Neuronal stem cell (in vitro differentiated cells): ENCODE results near the gene TMEM87B.
A peak's percentile ranks its signal among the peaks of the same experiment; 100 is the strongest.

ENCODE experiments used
- DNase-seq: peaks from one replicate; pipeline ENCODE4 v3.0.0-alpha.2; 2013; ENCODE audit warnings: low spot score
- H2AFZ ChIP-seq: one replicate; pipeline ENCODE4 v1.6.1; 2013; ENCODE audit warnings: mild to moderate bottlenecking, low read length, inconsistent platforms
- H2AK5ac ChIP-seq: 2 replicates; pipeline ENCODE4 v1.6.1; 2013; ENCODE audit warnings: low read depth, mild to moderate bottlenecking, inconsistent platforms, low read length, moderate library complexity, mixed read lengths
- H2BK120ac ChIP-seq: 2 replicates; pipeline ENCODE4 v1.6.1; 2013; ENCODE audit warnings: low read depth, mild to moderate bottlenecking, inconsistent platforms, low read length, moderate library complexity, mixed read lengths
- H2BK12ac ChIP-seq: one replicate; pipeline ENCODE4 v1.6.1; 2013; ENCODE audit warnings: low read length, inconsistent platforms
- H2BK15ac ChIP-seq: 2 replicates; pipeline ENCODE4 v1.6.1; 2013; ENCODE audit warnings: mild to moderate bottlenecking, low read length, inconsistent platforms, mixed read lengths
- H2BK5ac ChIP-seq: one replicate; pipeline ENCODE4 v1.6.1; 2013; ENCODE audit warnings: inconsistent platforms, mild to moderate bottlenecking, low read length, moderate library complexity
- H3K14ac ChIP-seq: one replicate; pipeline ENCODE4 v1.6.1; 2013; ENCODE audit warnings: low read length, inconsistent platforms
- H3K18ac ChIP-seq: 2 replicates; pipeline ENCODE4 v1.6.1; 2013; ENCODE audit warnings: low read length, inconsistent platforms
- H3K23ac ChIP-seq: 2 replicates; pipeline ENCODE4 v1.6.1; 2013; ENCODE audit warnings: low read depth, mild to moderate bottlenecking, mixed read lengths, low read length, inconsistent platforms; ENCODE audit not compliant: poor library complexity
- H3K27ac ChIP-seq: replicated peaks from 3 replicates; pipeline ENCODE4 v1.5.1; 2013; ENCODE audit warnings: low read length, inconsistent platforms
- H3K27me3 ChIP-seq, 3 experiments: 2 replicates each; pipeline ENCODE4 v1.6.1; 2013; ENCODE audit warnings: low read length in 3 of 3, mild to moderate bottlenecking in 2 of 3, inconsistent platforms in 1 of 3, low read depth in 1 of 3, mixed read lengths in 1 of 3, moderate library complexity in 1 of 3; ENCODE audit not compliant: control insufficient read depth in 3 of 3, insufficient read depth in 3 of 3
- H3K36me3 ChIP-seq, 2 donors: replicated peaks in 1 of 2; 2 replicates each; pipeline ENCODE4 v1.6.1; 2013; ENCODE audit warnings: low read length in 2 of 2; ENCODE audit not compliant: control insufficient read depth in 2 of 2, insufficient read depth in 2 of 2
- H3K4ac ChIP-seq: 2 replicates; pipeline ENCODE4 v1.6.1; 2013; ENCODE audit warnings: inconsistent platforms, mild to moderate bottlenecking, low read length, moderate library complexity
- H3K4me1 ChIP-seq, 2 donors: 1 replicate in 1 of 2; 2 replicates in 1 of 2; pipeline ENCODE4 v1.6.1; 2013; ENCODE audit warnings: low read length in 2 of 2, low read depth in 1 of 2; ENCODE audit not compliant: control insufficient read depth in 2 of 2, insufficient read depth in 1 of 2
- H3K4me2 ChIP-seq: one replicate; pipeline ENCODE4 v1.6.1; 2013; ENCODE audit warnings: mild to moderate bottlenecking, low read length, inconsistent platforms; ENCODE audit not compliant: insufficient read depth, poor library complexity, severe bottlenecking
- H3K4me3 ChIP-seq, 2 donors: 2 replicates each; pipeline ENCODE4 v1.5.1; 2013; ENCODE audit warnings: low read length in 2 of 2, mild to moderate bottlenecking in 2 of 2, inconsistent platforms in 1 of 2, moderate library complexity in 1 of 2
- H3K79me1 ChIP-seq: one replicate; pipeline ENCODE4 v1.6.1; 2013; ENCODE audit warnings: low read depth, mild to moderate bottlenecking, inconsistent platforms, low read length, moderate library complexity
- H3K9ac ChIP-seq: one replicate; pipeline ENCODE4 v1.6.1; 2013; ENCODE audit warnings: mild to moderate bottlenecking, low read depth, low read length, inconsistent platforms; ENCODE audit not compliant: poor library complexity
- H3K9me3 ChIP-seq, 2 donors: replicated peaks in 1 of 2; 2 replicates each; pipeline versions ENCODE3 to v1.6.1; 2013; ENCODE audit warnings: low read length in 2 of 2, mild to moderate bottlenecking in 2 of 2, inconsistent platforms in 1 of 2, low read depth in 1 of 2, mixed read lengths in 1 of 2, moderate library complexity in 1 of 2; ENCODE audit not compliant: control insufficient read depth in 2 of 2, insufficient read depth in 1 of 2
- H4K8ac ChIP-seq: one replicate; pipeline ENCODE4 v1.6.1; 2013; ENCODE audit warnings: low read depth, mild to moderate bottlenecking, inconsistent platforms, low read length, moderate library complexity
- H4K91ac ChIP-seq: one replicate; pipeline ENCODE4 v1.6.1; 2013; ENCODE audit warnings: low read length, low read depth, mild to moderate bottlenecking, inconsistent platforms; ENCODE audit not compliant: poor library complexity
- WGBS, 2 donors: extraction: QIAGEN DNeasy Blood & Tissue Kit; methylation state at CpG; one replicate each; pipeline ENCODE4 v1.1.7; 2013; ENCODE audit warnings: missing lambda C conversion rate in 2 of 2, mixed read lengths in 1 of 2; ENCODE audit not compliant: insufficient read length in 2 of 2, insufficient replicate concordance in 1 of 2; ENCODE audit errors: extremely low coverage in 2 of 2; 5-methylcytosine and 5-hydroxymethylcytosine counted together

TMEM87B gene

GRCh38 chr2:112046231-112046630 lies 8.8 kb upstream of the TMEM87B start:
- no peak overlapping the region for H3K4me3 ChIP-seq

GRCh38 chr2:112047537-112048235 lies 7.4 kb upstream of the TMEM87B start:
- Histone ChIP-seq H3K18ac (no peak overlapping the region), H2BK120ac (no peak overlapping the region), H3K27ac (no peak overlapping the region), H3K27me3 (no peaks in the 10 kb centered on the region), H3K14ac (no peak overlapping the region), H2BK5ac (no peak overlapping the region), H4K91ac (no peak overlapping the region), H2BK15ac (no peak overlapping the region), H3K36me3 (no peaks in the 10 kb centered on the region), H3K4me3 (no peak overlapping the region), H3K23ac (no peak overlapping the region), H4K8ac (no peak overlapping the region), H3K9me3 (peaks cover 0 to 9% of the 10 kb centered on the region in 2 donors), H3K9ac (no peak overlapping the region), H3K4me1 (peaks cover 4 to 5% of the 10 kb centered on the region in 2 donors), H3K79me1 (no peaks in the 10 kb centered on the region), H3K4me2 (no peak overlapping the region), H2AFZ (peak overlapping the region; percentile 16), H2AK5ac (no peak overlapping the region), H2BK12ac (no peak overlapping the region), H3K4ac (no peak overlapping the region)
- no CpG with 5 or more reads among the region's 7 CpGs for WGBS, 2 donors
- no peak for DNase-seq

More at GRCh38 chr2:112046231-112046630, 8.8 kb upstream of the TMEM87B start:
- Histone ChIP-seq H3K4ac (no peak overlapping the region), H2BK5ac (no peak overlapping the region), H3K36me3 (no peaks in the 10 kb centered on the region), H3K4me2 (no peak overlapping the region), H3K9me3 (peaks cover 0 to 9% of the 10 kb centered on the region in 2 donors), H3K18ac (no peak overlapping the region), H2BK12ac (no peak overlapping the region), H2BK120ac (no peak overlapping the region), H3K27ac (no peak overlapping the region), H3K23ac (no peak overlapping the region), H3K14ac (no peak overlapping the region), H2AK5ac (no peak overlapping the region), H2AFZ (no peak overlapping the region), H3K9ac (no peak overlapping the region), H3K4me1 (peaks cover 4 to 5% of the 10 kb centered on the region in 2 donors), H4K91ac (no peak overlapping the region), H3K79me1 (no peaks in the 10 kb centered on the region), H2BK15ac (no peak overlapping the region), H4K8ac (no peak overlapping the region), H3K27me3 (no peaks in the 10 kb centered on the region)
- no peak for DNase-seq

GRCh38 chr2:112048236-112048592 lies 6.9 kb upstream of the TMEM87B start:
- no peak overlapping the region for H2BK12ac ChIP-seq
- H3K27ac ChIP-seq, result no peak overlapping the region
- H4K8ac ChIP-seq, result no peak overlapping the region
- H3K79me1 ChIP-seq, result no peaks in the 10 kb centered on the region
- no peak overlapping the region for H3K9ac ChIP-seq
- H3K4me2 ChIP-seq, result no peak overlapping the region
- H3K4me1 ChIP-seq, result peaks cover 4 to 5% of the 10 kb centered on the region in 2 donors
- no peak overlapping the region for H2BK120ac ChIP-seq
- DNase-seq, result no peak
- H3K4ac ChIP-seq, result no peak overlapping the region
- peaks cover 0 to 9% of the 10 kb centered on the region in 2 donors for H3K9me3 ChIP-seq
- H3K14ac ChIP-seq, result no peak overlapping the region
- H2AK5ac ChIP-seq, result no peak overlapping the region
- H2BK15ac ChIP-seq, result no peak overlapping the region
- no peaks in the 10 kb centered on the region for H3K36me3 ChIP-seq
- H2AFZ ChIP-seq, result no peak overlapping the region
- no peak overlapping the region for H3K4me3 ChIP-seq
- no peaks in the 10 kb centered on the region for H3K27me3 ChIP-seq
- WGBS, 2 donors, result no CpG with 5 or more reads among the region's 4 CpGs
- H2BK5ac ChIP-seq, result no peak overlapping the region
- H3K18ac ChIP-seq, result no peak overlapping the region
- no peak overlapping the region for H4K91ac ChIP-seq
- no peak overlapping the region for H3K23ac ChIP-seq

GRCh38 chr2:112048887-112049286 lies 6.2 kb upstream of the TMEM87B start:
- Histone ChIP-seq H3K4me1 (peaks cover 7% of the 10 kb centered on the region in 2 donors), H3K9ac (no peak overlapping the region), H3K9me3 (peaks cover 0 to 9% of the 10 kb centered on the region in 2 donors), H2AFZ (no peak overlapping the region), H4K91ac (no peak overlapping the region), H3K79me1 (no peaks in the 10 kb centered on the region), H3K27ac (no peak overlapping the region), H3K4ac (no peak overlapping the region), H2BK12ac (no peak overlapping the region), H2BK15ac (no peak overlapping the region), H3K4me2 (no peak overlapping the region), H2AK5ac (no peak overlapping the region), H3K4me3 (no peak overlapping the region), H3K27me3 (no peaks in the 10 kb centered on the region), H3K23ac (no peak overlapping the region), H2BK120ac (no peak overlapping the region), H2BK5ac (no peak overlapping the region), H3K14ac (no peak overlapping the region), H3K36me3 (no peaks in the 10 kb centered on the region), H3K18ac (no peak overlapping the region), H4K8ac (no peak overlapping the region)
- DNase-seq, result peak; percentile 38
- WGBS, 2 donors, result no CpG with 5 or more reads among the region's 3 CpGs
